VCaP (cell line): ENCODE measurements around the gene PRSS3.
"Not testable (repeated sequence)": the region's sequence is repeated elsewhere in the genome, so short reads cannot be mapped to it uniquely, and the experiment has no call there.

Source experiments
- H3K27ac ChIP-seq: fragments of 450-650 bp; 2 replicates; pipeline ENCODE4 v1.5.1; 2017
- TF ChIP-seq, protein P1 (sequence below): fragments of 450-650 bp; conservative IDR thresholded peaks from 2 replicates; pipeline ENCODE4 v1.5.1; 2017; ENCODE audit warnings: mild to moderate bottlenecking, moderate library complexity

The PRSS3 gene

DNA sequence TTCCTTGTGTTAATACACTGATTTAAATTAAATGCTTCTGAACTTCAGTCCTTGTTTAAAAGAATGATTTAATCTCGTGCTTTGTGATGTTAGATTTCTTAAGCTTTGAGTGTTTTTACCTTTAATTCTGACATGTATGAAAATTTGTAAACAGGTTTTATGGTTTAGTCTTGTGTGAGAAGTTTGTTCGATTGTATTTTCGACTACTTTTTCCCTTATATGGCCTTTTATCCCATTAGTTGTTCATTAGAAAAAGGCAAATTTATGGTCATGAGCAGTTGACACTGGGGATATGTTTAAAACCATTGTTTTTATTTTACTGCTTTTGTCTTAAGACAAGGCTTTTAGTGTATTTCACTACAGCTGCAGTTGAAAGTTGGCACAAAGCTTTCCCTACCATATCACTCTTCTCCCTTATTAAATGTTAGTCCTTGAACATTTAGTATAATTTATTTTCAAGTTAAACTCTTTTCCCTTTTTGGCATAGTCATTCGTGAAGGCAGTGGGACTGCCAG, 24.9 kb downstream of the PRSS3 start:
- H3K27ac ChIP-seq, result peak overlapping the region; percentile 100
- TF ChIP-seq, protein P1, sequence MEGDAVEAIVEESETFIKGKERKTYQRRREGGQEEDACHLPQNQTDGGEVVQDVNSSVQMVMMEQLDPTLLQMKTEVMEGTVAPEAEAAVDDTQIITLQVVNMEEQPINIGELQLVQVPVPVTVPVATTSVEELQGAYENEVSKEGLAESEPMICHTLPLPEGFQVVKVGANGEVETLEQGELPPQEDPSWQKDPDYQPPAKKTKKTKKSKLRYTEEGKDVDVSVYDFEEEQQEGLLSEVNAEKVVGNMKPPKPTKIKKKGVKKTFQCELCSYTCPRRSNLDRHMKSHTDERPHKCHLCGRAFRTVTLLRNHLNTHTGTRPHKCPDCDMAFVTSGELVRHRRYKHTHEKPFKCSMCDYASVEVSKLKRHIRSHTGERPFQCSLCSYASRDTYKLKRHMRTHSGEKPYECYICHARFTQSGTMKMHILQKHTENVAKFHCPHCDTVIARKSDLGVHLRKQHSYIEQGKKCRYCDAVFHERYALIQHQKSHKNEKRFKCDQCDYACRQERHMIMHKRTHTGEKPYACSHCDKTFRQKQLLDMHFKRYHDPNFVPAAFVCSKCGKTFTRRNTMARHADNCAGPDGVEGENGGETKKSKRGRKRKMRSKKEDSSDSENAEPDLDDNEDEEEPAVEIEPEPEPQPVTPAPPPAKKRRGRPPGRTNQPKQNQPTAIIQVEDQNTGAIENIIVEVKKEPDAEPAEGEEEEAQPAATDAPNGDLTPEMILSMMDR, result no peak

- TF ChIP-seq, protein P1, result no peak
- H3K27ac ChIP-seq, result no peak overlapping the region
Measured at GRCh38 chr9:33823801-33824200, 28.4 kb downstream of the PRSS3 start.

- not testable (repeated sequence) for H3K27ac ChIP-seq
Measured at GRCh38 chr9:33827285-33827684, 31.9 kb downstream of the PRSS3 start.

- H3K27ac ChIP-seq, result not testable (repeated sequence)
Measured at GRCh38 chr9:33829641-33830230, 34.4 kb downstream of the PRSS3 start.

- TF ChIP-seq, protein P1, result no peak
- H3K27ac ChIP-seq, result no peak overlapping the region
Measured at GRCh38 chr9:33835625-33836260, 40.4 kb downstream of the PRSS3 start.

DNA sequence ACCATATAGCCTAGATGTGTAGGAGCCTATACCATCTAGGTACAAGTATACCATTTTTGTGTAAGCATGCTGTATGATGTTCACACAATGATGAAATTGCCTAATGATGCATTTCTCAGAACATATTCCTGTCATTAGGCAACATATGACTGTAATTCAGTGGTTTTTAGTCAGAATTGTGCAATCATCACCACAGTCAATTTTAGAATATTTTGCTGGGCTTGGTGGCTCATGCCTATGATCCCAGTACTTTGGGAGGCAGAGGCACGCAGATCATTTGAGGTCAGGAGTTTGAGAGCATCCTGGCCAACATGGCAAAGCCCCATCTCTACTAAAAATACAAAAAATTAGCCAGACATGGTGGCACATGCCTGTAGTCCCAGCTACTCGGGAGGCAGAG, 40.9 kb downstream of the PRSS3 start:
- H3K27ac ChIP-seq, result not testable (repeated sequence)

DNA sequence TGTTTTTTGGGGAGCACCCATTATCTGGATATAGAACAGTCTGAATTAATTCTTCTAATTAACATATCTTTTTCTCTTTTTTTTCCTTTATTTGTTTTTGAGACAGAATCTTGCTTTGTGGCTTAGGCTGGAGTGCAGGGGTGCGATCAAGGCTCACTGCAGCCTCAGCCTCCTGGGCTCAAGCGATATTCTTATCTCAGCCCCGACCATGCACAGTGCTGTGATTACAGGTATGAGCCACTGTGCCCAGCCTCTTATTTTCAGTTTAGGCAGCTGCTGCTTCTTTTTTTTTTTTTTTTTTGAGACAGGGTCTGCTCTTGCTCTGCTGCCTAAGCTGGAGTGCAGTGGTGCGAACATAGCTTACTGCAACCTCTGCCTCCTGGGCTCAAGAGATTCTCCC, 41.8 kb downstream of the PRSS3 start:
- no peak overlapping the region for H3K27ac ChIP-seq
- TF ChIP-seq, protein P1, result no peak

DNA sequence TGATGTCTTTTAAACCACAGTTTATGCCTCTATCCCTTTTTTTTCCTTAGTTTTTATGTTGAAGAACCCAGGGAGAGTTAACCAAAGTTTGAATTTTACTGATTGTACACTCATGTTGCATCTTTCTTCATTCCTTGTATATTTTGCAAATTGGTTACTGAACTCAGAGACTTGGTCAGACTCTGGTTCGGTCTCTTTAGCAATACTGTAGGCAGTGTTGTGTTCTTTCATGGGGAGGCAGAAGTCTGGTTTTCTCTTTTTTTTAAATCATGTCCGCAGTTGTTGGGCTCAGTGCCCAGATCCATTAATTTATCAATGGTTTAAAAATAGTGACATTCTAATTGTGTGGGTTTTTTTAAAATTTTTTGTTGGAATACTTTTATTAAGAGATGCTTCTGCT, 45.0 kb downstream of the PRSS3 start:
- H3K27ac ChIP-seq, result no peak overlapping the region
- TF ChIP-seq, protein P1, result no peak

DNA sequence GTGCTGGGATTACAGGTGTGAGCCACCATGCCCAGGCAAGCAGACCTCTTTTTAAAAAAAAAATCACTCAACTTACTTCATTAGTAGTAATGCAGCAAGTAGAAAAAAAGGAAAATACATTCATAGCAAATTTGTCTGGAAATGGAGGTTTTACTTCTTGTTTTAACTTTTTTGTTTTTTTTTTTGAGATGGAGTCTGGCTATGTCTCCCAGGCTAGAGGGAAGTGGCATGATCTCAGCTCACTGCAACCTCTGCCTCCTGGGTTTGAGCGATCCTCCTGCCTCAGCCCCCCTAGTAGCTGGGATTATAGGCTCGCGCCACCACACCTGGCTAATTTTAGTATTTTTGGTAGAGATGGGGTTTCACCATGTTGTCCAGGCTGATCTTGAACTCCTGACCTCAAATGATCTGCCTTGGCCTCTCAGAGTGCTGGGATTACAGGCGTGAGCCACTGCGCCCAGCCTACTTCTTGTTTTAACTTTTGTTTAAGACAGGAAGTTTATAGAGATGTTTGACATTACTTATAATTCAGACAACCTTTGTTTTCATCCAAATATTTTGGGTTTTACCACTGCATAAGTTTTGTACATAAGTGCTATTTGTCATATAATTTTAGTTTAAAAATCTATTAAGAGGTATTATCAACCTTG, 48.1 kb downstream of the PRSS3 start:
- TF ChIP-seq, protein P1, result no peak
- H3K27ac ChIP-seq, result no peak overlapping the region
